ENCODE results near the gene STC2.

GRCh38 chr5:173319646-173320045, 8.6 kb downstream of the STC2 start:
- TF ChIP-seq CTCF (IDR thresholded peaks at IDR 0.05) (no peak), EP300 (IDR thresholded peaks at IDR 0.05; ENCODE audit: low read depth) (no peak), POLR2A (IDR thresholded peaks at IDR 0.05) (no peak), POLR2AphosphoS5 (IDR thresholded peaks at IDR 0.05) (no peak)

Measured in transverse colon (tissue), 4 donors.